Esophagus muscularis mucosa (tissue), 4 donors: Measurements from ENCODE around the gene COA3. TPM values are rescaled to one million over a fixed set of nuclear protein-coding genes. Genes with fewer than 3 reads are reported as not detected.
A peak's percentile ranks its signal among the peaks of the same experiment; 100 is the strongest.

Experiments used
- DNase-seq: peaks from one replicate; pipeline ENCODE4 v3.0.0-alpha.2; 2017; ENCODE audit errors: extremely low spot score
- H3K27ac ChIP-seq, 4 donors: fragments of 200-600 bp; sonication (generic); replicated peaks in 1 of 4; 1 replicate in 3 of 4; 2 replicates in 1 of 4; pipeline ENCODE4 v1.5.1; 2016 to 2019; ENCODE audit warnings: mild to moderate bottlenecking in 1 of 4
- H3K27me3 ChIP-seq, 4 donors: fragments of 200-600 bp; sonication (generic); one replicate each; pipeline versions ENCODE4 v1.5.1 to v1.6.0; 2016 to 2019
- H3K36me3 ChIP-seq, 4 donors: fragments of 200-600 bp; sonication (generic); one replicate each; pipeline ENCODE4 v1.5.1; 2016 to 2019
- H3K4me1 ChIP-seq, 4 donors: fragments of 200-600 bp; sonication (generic); one replicate each; pipeline ENCODE4 v1.5.1; 2016 to 2019
- H3K4me3 ChIP-seq, 4 donors: fragments of 200-600 bp; sonication (generic); 1 replicate in 2 of 4; 2 replicates in 2 of 4; pipeline ENCODE4 v1.5.1; 2016 to 2019; ENCODE audit warnings: mild to moderate bottlenecking in 4 of 4, moderate library complexity in 1 of 4
- H3K9me3 ChIP-seq, 4 donors: fragments of 200-600 bp; sonication (generic); 1 replicate in 3 of 4; 2 replicates in 1 of 4; pipeline ENCODE4 v1.5.1; 2016 to 2019
- CTCF ChIP-seq, 3 experiments: fragments of 200-600 bp in 2 of 3; fragments of 450-650 bp in 1 of 3; sonication (generic) in 2 of 3; IDR thresholded peaks; one replicate each; pipeline ENCODE4 v1.5.1; 2017 to 2019; ENCODE audit warnings: antibody characterized with exemption in 3 of 3, mild to moderate bottlenecking in 2 of 3, moderate library complexity in 1 of 3
- EP300 ChIP-seq: sonication (generic); formaldehyde crosslinking; IDR thresholded peaks from one replicate; pipeline ENCODE4 v1.6.1; 2017; ENCODE audit warnings: antibody characterized with exemption
- POLR2A ChIP-seq: fragments of 450-650 bp; IDR thresholded peaks from one replicate; pipeline ENCODE4 v1.6.1; 2017; ENCODE audit warnings: antibody characterized with exemption, moderate library complexity, mild to moderate bottlenecking, low read depth
- POLR2AphosphoS5 ChIP-seq, 2 donors: sonication (generic); formaldehyde crosslinking; IDR thresholded peaks; one replicate each; pipeline ENCODE4 v1.6.1; 2017; ENCODE audit warnings: antibody characterized with exemption in 2 of 2
- WGBS: methylation state at CpG from one replicate; pipeline ENCODE4 v1.1.5; 2018; 5-methylcytosine and 5-hydroxymethylcytosine counted together
- intact Hi-C: fragments of 100-400 bp; cut with DNase I; formaldehyde crosslinking; loops from one replicate; pipeline ENCODE4 v1.15.1; 2023
- total RNA-seq, 4 donors: library from RNA; depleted of rRNA; stranded (reverse); fragments of >200 nt; gene quantifications; one replicate each; pipeline versions ENCODE4 v1.1.0 to v1.2.1, GENCODE V29; 2016

COA3 gene
- total RNA-seq, 4 donors from 2014 or later, result 65.9 to 74.6 (median 68.3) TPM

DNA sequence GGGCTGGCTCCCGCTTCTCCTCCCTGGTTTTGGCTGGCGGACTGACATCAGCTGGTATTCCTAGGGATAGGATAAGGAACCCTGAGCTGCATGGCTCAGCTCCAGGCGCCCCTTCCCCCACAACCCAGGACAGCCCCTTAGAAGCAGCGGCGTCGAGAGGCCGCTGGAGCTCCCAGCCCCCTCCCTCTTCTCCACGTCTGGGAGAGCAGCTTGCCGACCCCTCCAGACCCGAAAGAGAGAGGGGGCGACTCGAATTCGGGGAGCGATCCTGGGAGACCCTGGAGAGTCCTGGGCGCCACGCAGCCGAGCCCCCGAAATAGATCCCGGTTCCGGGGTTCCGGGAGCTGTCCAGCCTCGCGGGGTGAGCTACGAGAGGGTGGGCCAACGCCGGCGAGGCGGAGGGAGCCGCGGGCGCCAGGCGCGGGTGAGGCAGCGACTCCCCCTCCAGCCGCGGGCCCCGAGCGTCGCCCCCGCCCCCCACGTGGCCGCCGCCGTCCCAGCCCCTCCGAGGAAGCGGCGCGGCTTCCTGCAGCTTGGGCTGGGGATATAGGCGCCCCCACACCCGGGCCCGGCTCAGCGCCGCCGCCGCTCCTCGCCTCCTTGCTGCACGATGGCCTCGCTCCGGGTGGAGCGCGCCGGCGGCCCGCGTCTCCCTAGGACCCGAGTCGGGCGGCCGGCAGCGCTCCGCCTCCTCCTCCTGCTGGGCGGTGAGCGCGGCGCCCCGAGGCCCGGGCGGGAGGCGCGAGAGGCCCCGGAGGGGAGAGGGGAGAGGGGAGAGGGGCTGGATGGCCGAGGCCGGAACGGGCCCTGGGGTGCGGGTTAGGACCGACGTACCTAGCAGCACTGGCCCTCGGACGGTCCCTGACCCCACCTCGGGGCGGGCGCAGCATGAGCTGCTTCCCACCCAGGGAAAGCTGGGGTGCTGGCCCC, 37.6 kb downstream of the COA3 start, which contains the start of gene RAMP2:
TSS of gene RAMP2 (plus strand) at position 576 of the 930 bp plus-strand sequence. CDS start at position 611, 35 bp downstream.
- peaks cover 25 to 43% (median 41%) of the 10 kb centered on the region in 4 donors for H3K4me1 ChIP-seq
- H3K9me3 ChIP-seq, result no peaks in the 10 kb centered on the region
- TF ChIP-seq POLR2A (no peak), POLR2AphosphoS5 (IDR thresholded peaks at IDR 0.05) (no peak), EP300 (no peak), CTCF (IDR thresholded peaks at IDR 0.05) (peak in 1 of 3 experiments; percentile 13)
- peaks cover 0 to 33% (median 10%) of the 10 kb centered on the region in 4 donors for H3K27me3 ChIP-seq
- H3K4me3 ChIP-seq, result peak within 1 kb of the TSS; percentile 64 to 65 (median 64)
- intact Hi-C loops, result no loop called here
- H3K36me3 ChIP-seq, result no peaks in the 10 kb centered on the region
- WGBS, result 9% methylated on average over 30 of the region's 92 CpGs
- no peak for DNase-seq
- peak within 1 kb of the TSS; percentile 66 to 75 (median 74) for H3K27ac ChIP-seq

- TF ChIP-seq EP300 (no peak), POLR2A (no peak), CTCF (IDR thresholded peaks at IDR 0.05) (no peak), POLR2AphosphoS5 (IDR thresholded peaks at IDR 0.05) (no peak)
- Histone ChIP-seq H3K36me3 (no peaks in the 10 kb centered on the region), H3K4me3 (peak overlapping the region; percentile 64 to 65 (median 64)), H3K9me3 (no peaks in the 10 kb centered on the region), H3K4me1 (peaks cover 25 to 43% (median 41%) of the 10 kb centered on the region in 4 donors), H3K27ac (peak overlapping the region; percentile 66 to 75 (median 74)), H3K27me3 (peaks cover 0 to 33% (median 10%) of the 10 kb centered on the region in 4 donors)
- intact Hi-C loops, result no loop called here
- WGBS, result 58% methylated on average over 11 of the region's 11 CpGs
- DNase-seq, result no peak
These were observed 38.4 kb downstream of the COA3 start for GRCh38 chr17:42759982-42760651.

- WGBS, result 62% methylated on average over 3 of the region's 3 CpGs
- intact Hi-C loops, result no loop called here
- peak; percentile 42 to 46 for TF ChIP-seq POLR2AphosphoS5 (IDR thresholded peaks at IDR 0.05)
- no peak for TF ChIP-seq POLR2A
- Histone ChIP-seq H3K4me1 (peaks cover 16 to 24% (median 21%) of the 10 kb centered on the region in 4 donors), H3K27ac (peak overlapping the region in 1 of 4 donors; percentile 40), H3K4me3 (no peak overlapping the region), H3K9me3 (no peaks in the 10 kb centered on the region), H3K36me3 (no peaks in the 10 kb centered on the region), H3K27me3 (peaks cover 0 to 5% (median 0%) of the 10 kb centered on the region in 4 donors)
- DNase-seq, result no peak
These were observed 43.7 kb downstream of the COA3 start for GRCh38 chr17:42754782-42755181.

DNA sequence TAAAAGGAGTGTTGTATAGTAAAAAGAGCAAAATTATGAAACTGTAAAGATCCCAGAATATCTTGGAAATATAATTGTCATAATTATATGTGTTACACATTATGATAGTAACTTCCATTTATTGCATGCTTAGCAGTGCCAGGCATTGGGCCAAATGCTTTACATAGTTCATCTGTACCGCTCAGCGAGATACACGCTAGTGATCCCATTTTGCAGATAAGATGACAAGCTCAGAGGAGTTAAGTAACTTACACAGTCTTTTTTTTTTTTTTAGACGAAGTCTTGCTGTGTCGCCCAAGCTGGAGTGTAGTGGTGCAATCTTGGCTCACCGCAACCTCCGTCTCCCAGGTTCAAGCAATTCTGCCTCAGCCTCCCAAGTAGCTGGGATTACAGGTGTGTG, 46.9 kb downstream of the COA3 start:
- no peaks in the 10 kb centered on the region for H3K9me3 ChIP-seq
- no peaks in the 10 kb centered on the region for H3K36me3 ChIP-seq
- WGBS, result 58% methylated on average over 7 of the region's 7 CpGs
- no peak overlapping the region for H3K4me3 ChIP-seq
- no peak for DNase-seq
- peaks cover 33 to 42% (median 38%) of the 10 kb centered on the region in 4 donors for H3K4me1 ChIP-seq
- H3K27me3 ChIP-seq, result peaks cover 0 to 5% (median 0%) of the 10 kb centered on the region in 4 donors
- TF ChIP-seq POLR2A (no peak), CTCF (IDR thresholded peaks at IDR 0.05) (no peak), POLR2AphosphoS5 (IDR thresholded peaks at IDR 0.05) (no peak), EP300 (no peak)
- intact Hi-C loops, result no loop called here
- H3K27ac ChIP-seq, result no peak overlapping the region
